AG09319 (cell line): ENCODE measurements around the gene ALCAM.

Source experiments
- DNase-seq: peaks from one replicate; pipeline ENCODE4 v3.0.0-alpha.2; 2010; ENCODE audit warnings: low read depth; ENCODE audit errors: extremely low read depth
- CTCF ChIP-seq: IDR thresholded peaks from 2 replicates; pipeline ENCODE4 v1.5.1; 2011; ENCODE audit warnings: low read depth, mild to moderate bottlenecking, inconsistent platforms, low read length, moderate library complexity

The ALCAM gene

GRCh38 chr3:105394177-105394576 is 27.5 kb downstream of the ALCAM start:
- no peak for DNase-seq
- no peak for TF ChIP-seq CTCF

GRCh38 chr3:105397974-105398373 is 31.3 kb downstream of the ALCAM start:
- TF ChIP-seq CTCF, result no peak
- DNase-seq, result no peak

- no peak for DNase-seq
- TF ChIP-seq CTCF, result no peak
Measured at GRCh38 chr3:105398437-105398836, 31.7 kb downstream of the ALCAM start.

- TF ChIP-seq CTCF, result no peak
- DNase-seq, result no peak
Measured at GRCh38 chr3:105399062-105399461, 32.4 kb downstream of the ALCAM start.

- TF ChIP-seq CTCF, result no peak
- DNase-seq, result no peak
Measured at GRCh38 chr3:105399611-105400010, 32.9 kb downstream of the ALCAM start.

GRCh38 chr3:105401254-105401653 is 34.5 kb downstream of the ALCAM start:
- no peak for DNase-seq
- no peak for TF ChIP-seq CTCF

- no peak for DNase-seq
- TF ChIP-seq CTCF, result no peak
Measured at GRCh38 chr3:105401691-105402149, 35.0 kb downstream of the ALCAM start.
